Measurements from ENCODE around the gene KLHL29. TPM values are rescaled to one million over a fixed set of nuclear protein-coding genes. Genes with fewer than 3 reads are reported as not detected.

KLHL29 gene
- polyA plus RNA-seq, 1 of the 3 experiments (the other 2 are of a cell fraction), result 4.6 TPM

DNA sequence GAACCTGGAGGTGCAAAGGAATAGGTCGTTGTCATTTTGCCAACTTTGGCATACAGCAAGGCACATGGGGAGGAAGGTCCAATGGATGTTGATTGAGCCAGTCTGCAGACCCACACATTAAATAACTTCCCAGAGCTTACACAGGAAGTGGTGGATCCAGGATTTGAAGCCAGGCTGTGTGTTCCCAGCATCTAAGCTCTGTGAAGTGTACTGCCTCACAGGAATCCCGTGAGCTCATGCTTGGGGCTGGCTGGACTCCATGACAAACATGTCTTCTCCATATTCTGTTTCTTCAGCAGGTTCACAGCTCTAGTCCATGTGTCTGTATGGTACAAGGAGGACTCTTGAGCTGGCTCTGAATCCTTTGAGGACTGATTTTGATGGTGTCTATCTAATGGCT lies 63.9 kb downstream of the KLHL29 start:
- Histone ChIP-seq H3F3A (replicated peaks; ENCODE audit: insufficient read depth) (peaks cover 4% of the 10 kb centered on the region), H2AFZ (ENCODE audit: low read depth) (no peak overlapping the region), H3K4me3 (ENCODE audit: low read depth in 2 of 2, low read length in 1 of 2) (no peak overlapping the region), H3K9ac (no peak overlapping the region), H3K9me2 (no peaks in the 10 kb centered on the region), H3K79me2 (ENCODE audit: insufficient read depth) (no peaks in the 10 kb centered on the region), H3K36me3 (replicated peaks in 1 of 2; ENCODE audit: control insufficient read depth in 1 of 2, insufficient read depth in 2 of 2, low read length in 1 of 2) (no peaks in the 10 kb centered on the region), H3K4me1 (ENCODE audit: control insufficient read depth in 1 of 2, insufficient read depth in 2 of 2, low read depth in 1 of 2, low read length in 1 of 2) (peaks cover 8 to 27% of the 10 kb centered on the region in 2 experiments; a peak in 3 of 4 replicates), H3K4me2 (no peak overlapping the region), H3K9me3 (no peaks in the 10 kb centered on the region), H4K20me1 (ENCODE audit: insufficient read depth) (no peaks in the 10 kb centered on the region; the same call in 1 of the 2 replicates), H3K27me3 (ENCODE audit: insufficient read depth) (no peaks in the 10 kb centered on the region), H3K27ac (ENCODE audit: low read depth in 2 of 2, low read length in 1 of 2) (no peak overlapping the region)
- WGBS (ENCODE audit: low lambda C conversion rate), result 74% methylated on average over 2 of the region's 2 CpGs
- TF ChIP-seq FOXJ3 (CRISPR knock-in tag; IDR thresholded peaks at IDR 0.05) (no peak), EZH2phosphoT487 (IDR thresholded peaks at IDR 0.05; ENCODE audit: borderline replicate concordance, low read depth) (no peak), TAF1 (IDR thresholded peaks at IDR 0.05; ENCODE audit: borderline replicate concordance, low read depth, low read length) (no peak), NFIC (IDR thresholded peaks at IDR 0.05; ENCODE audit: borderline replicate concordance) (no peak), MXI1 (IDR thresholded peaks at IDR 0.05; ENCODE audit: low read depth, low read length) (no peak), TCF12 (IDR thresholded peaks at IDR 0.05) (no peak), YY1 (IDR thresholded peaks at IDR 0.05; ENCODE audit: low read depth) (no peak), USF1 (IDR thresholded peaks at IDR 0.05; ENCODE audit: borderline replicate concordance, low read depth) (no peak), SIN3A (IDR thresholded peaks at IDR 0.05; ENCODE audit: borderline replicate concordance, low read depth, low read length) (no peak), GABPA (IDR thresholded peaks at IDR 0.05; ENCODE audit: low read depth) (no peak), PBX3 (IDR thresholded peaks at IDR 0.05) (no peak), GATA2 (CRISPR knock-in tag; IDR thresholded peaks at IDR 0.05) (no peak), FOXM1 (IDR thresholded peaks at IDR 0.05; ENCODE audit: low read depth) (no peak)
- TF ChIP-seq, protein P1, sequence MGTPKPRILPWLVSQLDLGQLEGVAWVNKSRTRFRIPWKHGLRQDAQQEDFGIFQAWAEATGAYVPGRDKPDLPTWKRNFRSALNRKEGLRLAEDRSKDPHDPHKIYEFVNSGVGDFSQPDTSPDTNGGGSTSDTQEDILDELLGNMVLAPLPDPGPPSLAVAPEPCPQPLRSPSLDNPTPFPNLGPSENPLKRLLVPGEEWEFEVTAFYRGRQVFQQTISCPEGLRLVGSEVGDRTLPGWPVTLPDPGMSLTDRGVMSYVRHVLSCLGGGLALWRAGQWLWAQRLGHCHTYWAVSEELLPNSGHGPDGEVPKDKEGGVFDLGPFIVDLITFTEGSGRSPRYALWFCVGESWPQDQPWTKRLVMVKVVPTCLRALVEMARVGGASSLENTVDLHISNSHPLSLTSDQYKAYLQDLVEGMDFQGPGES (IDR thresholded peaks at IDR 0.05; ENCODE audit: low read depth, low read length), result no peak
- CTCF ChIA-PET, result interaction anchor here (0.5 to 1.4 kb wide), 4 partner anchors 11 to 273 kb away, joined by 3 to 4 read pairs (median 4); no protein-coding TSS in a partner anchor
- POLR2A ChIA-PET, result no interaction called here
- no peak for DNase-seq

GRCh38 chr2:23449413-23449812 lies 64.4 kb downstream of the KLHL29 start:
- H3K36me3 ChIP-seq (replicated peaks in 1 of 2; ENCODE audit: control insufficient read depth in 1 of 2, insufficient read depth in 2 of 2, low read length in 1 of 2), result no peaks in the 10 kb centered on the region
- no peak overlapping the region for H3K9ac ChIP-seq
- H3K9me3 ChIP-seq, result no peaks in the 10 kb centered on the region
- POLR2A ChIA-PET, result no interaction called here
- no peak overlapping the region for H2AFZ ChIP-seq (ENCODE audit: low read depth)
- peaks cover 10 to 32% of the 10 kb centered on the region in 2 experiments; a peak in 3 of 4 replicates for H3K4me1 ChIP-seq (ENCODE audit: control insufficient read depth in 1 of 2, insufficient read depth in 2 of 2, low read depth in 1 of 2, low read length in 1 of 2)
- no peak overlapping the region for H3K4me2 ChIP-seq
- H3K79me2 ChIP-seq (ENCODE audit: insufficient read depth), result no peaks in the 10 kb centered on the region
- CTCF ChIA-PET, result interaction anchor here (0.8 to 2.6 kb wide), 6 partner anchors 10 to 45 kb away, joined by 3 to 8 read pairs (median 4); no protein-coding TSS in a partner anchor
- no peak for TF ChIP-seq SIN3A (IDR thresholded peaks at IDR 0.05; ENCODE audit: borderline replicate concordance, low read depth, low read length)
- no peak for TF ChIP-seq MAX (IDR thresholded peaks at IDR 0.05; ENCODE audit: low read depth)
- TF ChIP-seq EZH2phosphoT487 (IDR thresholded peaks at IDR 0.05; ENCODE audit: borderline replicate concordance, low read depth), result no peak
- TF ChIP-seq FOSL2 (IDR thresholded peaks at IDR 0.05; ENCODE audit: borderline replicate concordance, low read depth), result no peak
- TF ChIP-seq, protein P2, sequence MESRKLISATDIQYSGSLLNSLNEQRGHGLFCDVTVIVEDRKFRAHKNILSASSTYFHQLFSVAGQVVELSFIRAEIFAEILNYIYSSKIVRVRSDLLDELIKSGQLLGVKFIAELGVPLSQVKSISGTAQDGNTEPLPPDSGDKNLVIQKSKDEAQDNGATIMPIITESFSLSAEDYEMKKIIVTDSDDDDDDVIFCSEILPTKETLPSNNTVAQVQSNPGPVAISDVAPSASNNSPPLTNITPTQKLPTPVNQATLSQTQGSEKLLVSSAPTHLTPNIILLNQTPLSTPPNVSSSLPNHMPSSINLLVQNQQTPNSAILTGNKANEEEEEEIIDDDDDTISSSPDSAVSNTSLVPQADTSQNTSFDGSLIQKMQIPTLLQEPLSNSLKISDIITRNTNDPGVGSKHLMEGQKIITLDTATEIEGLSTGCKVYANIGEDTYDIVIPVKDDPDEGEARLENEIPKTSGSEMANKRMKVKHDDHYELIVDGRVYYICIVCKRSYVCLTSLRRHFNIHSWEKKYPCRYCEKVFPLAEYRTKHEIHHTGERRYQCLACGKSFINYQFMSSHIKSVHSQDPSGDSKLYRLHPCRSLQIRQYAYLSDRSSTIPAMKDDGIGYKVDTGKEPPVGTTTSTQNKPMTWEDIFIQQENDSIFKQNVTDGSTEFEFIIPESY (IDR thresholded peaks at IDR 0.05; ENCODE audit: borderline replicate concordance, low read depth), result no peak
- TF ChIP-seq MXI1 (IDR thresholded peaks at IDR 0.05; ENCODE audit: low read depth, low read length), result no peak
- no peak for TF ChIP-seq RAD21 (IDR thresholded peaks at IDR 0.05; ENCODE audit: low read length)
- DNase-seq, result no peak
- H3K27ac ChIP-seq (ENCODE audit: low read depth in 2 of 2, low read length in 1 of 2), result no peak overlapping the region
- no peaks in the 10 kb centered on the region for H3K9me2 ChIP-seq
- H4K20me1 ChIP-seq (ENCODE audit: insufficient read depth), result no peaks in the 10 kb centered on the region; the same call in 1 of the 2 replicates
- H3F3A ChIP-seq (replicated peaks; ENCODE audit: insufficient read depth), result peaks cover 4% of the 10 kb centered on the region
- no peak overlapping the region for H3K4me3 ChIP-seq (ENCODE audit: low read depth in 2 of 2, low read length in 1 of 2)
- no peaks in the 10 kb centered on the region for H3K27me3 ChIP-seq (ENCODE audit: insufficient read depth)

Data from SK-N-SH (cell line).